ENCODE results near the gene IPO8.

- no peak for TF ChIP-seq CTCF (IDR thresholded peaks at IDR 0.05 in 4 of 5, conservative IDR thresholded peaks at IDR 0.05 in 1 of 5)
- no peak for TF ChIP-seq POLR2A (IDR thresholded peaks at IDR 0.05)
Measured at GRCh38 chr12:30661210-30661609, 34.5 kb downstream of the IPO8 start.

All from gastrocnemius medialis (tissue), 4 donors.